Measurements from ENCODE around the gene SLC44A2. TPM values are rescaled to one million over a fixed set of nuclear protein-coding genes. Genes with fewer than 3 reads are reported as not detected.

Gene SLC44A2
- total and polyA plus RNA-seq, 2 of the 8 experiments (the other 6 are each of a cell fraction or from before 2014, with no cell fraction given): 105 to 120 TPM

GRCh38 chr19:10640361-10640760 lies 15.0 kb downstream of the SLC44A2 start (continued):
- TF ChIP-seq CREB1 (IDR thresholded peaks at IDR 0.05) (no peak), RXRA (IDR thresholded peaks at IDR 0.05; ENCODE audit: insufficient read depth, low read depth, low read length) (no peak), SRF (IDR thresholded peaks at IDR 0.05; ENCODE audit: low read depth, low read length) (no peak)

Measured in H1 (cell line).